CD4-positive, CD25-positive, alpha-beta regulatory T cell (primary cell): ENCODE data around the gene PNPO. TPM values are rescaled to one million over a fixed set of nuclear protein-coding genes. Genes with fewer than 3 reads are reported as not detected.

Experiments used
- ATAC-seq, 2 donors: fragments of 150-1000 bp; cut with Tn5 transposase; one replicate each; pipeline ENCODE4 v1.10.0; 2021; ENCODE audit warnings: low read depth in 2 of 2, moderate number of reproducible peaks in 2 of 2, moderate library complexity in 1 of 2
- DNase-seq, 3 donors: peaks; one replicate each; pipeline versions ENCODE4 v3.0.0 to v3.0.0-alpha.2; 2012 to 2022; ENCODE audit warnings: mixed read lengths in 1 of 3
- H3K27ac ChIP-seq: one replicate; pipeline ENCODE4 v1.7.0; 2013; ENCODE audit warnings: mild to moderate bottlenecking, low read length; ENCODE audit not compliant: insufficient read depth, poor library complexity, severe bottlenecking
- H3K27me3 ChIP-seq: one replicate; pipeline ENCODE4 v1.7.0; 2013; ENCODE audit warnings: low read length; ENCODE audit not compliant: control insufficient read depth, insufficient read depth
- H3K36me3 ChIP-seq: one replicate; pipeline ENCODE4 v1.7.0; 2013; ENCODE audit warnings: mild to moderate bottlenecking, low read length, moderate library complexity; ENCODE audit not compliant: control insufficient read depth, insufficient read depth
- H3K4me1 ChIP-seq: 2 replicates; pipeline ENCODE4 v1.7.0; 2013; ENCODE audit warnings: mild to moderate bottlenecking, low read length; ENCODE audit not compliant: insufficient read depth, control insufficient read depth, poor library complexity, severe bottlenecking
- H3K4me3 ChIP-seq: one replicate; pipeline ENCODE4 v1.7.0; 2013; ENCODE audit warnings: low read depth, mild to moderate bottlenecking, low read length, moderate library complexity
- H3K9me3 ChIP-seq, 2 experiments: 1 replicate in 1 of 2; 2 replicates in 1 of 2; pipeline ENCODE4 v1.7.0; 2013; ENCODE audit warnings: low read length in 2 of 2, mild to moderate bottlenecking in 1 of 2, moderate library complexity in 1 of 2; ENCODE audit not compliant: control insufficient read depth in 2 of 2
- H3K27ac Mint-ChIP-seq, 3 donors: one replicate each; pipeline ENCODE4 v1.8.0; 2020 to 2022; ENCODE audit warnings: mild to moderate bottlenecking in 3 of 3, mixed read lengths in 3 of 3, moderate library complexity in 2 of 3
- H3K27me3 Mint-ChIP-seq: one replicate; pipeline ENCODE4 v1.8.0; 2022; ENCODE audit warnings: mild to moderate bottlenecking, mixed read lengths
- H3K36me3 Mint-ChIP-seq: one replicate; pipeline ENCODE4 v1.8.0; 2020; ENCODE audit warnings: mixed read lengths
- H3K4me1 Mint-ChIP-seq, 4 donors: one replicate each; pipeline ENCODE4 v1.8.0; 2020 to 2022; ENCODE audit warnings: mixed read lengths in 4 of 4, mild to moderate bottlenecking in 1 of 4
- H3K4me3 Mint-ChIP-seq, 4 donors: one replicate each; pipeline ENCODE4 v1.8.0; 2020 to 2022; ENCODE audit warnings: mild to moderate bottlenecking in 4 of 4, mixed read lengths in 4 of 4, moderate library complexity in 3 of 4
- H3K9me3 Mint-ChIP-seq, 7 donors: one replicate each; pipeline ENCODE4 v1.8.0; 2020 to 2022; ENCODE audit warnings: mixed read lengths in 7 of 7, mild to moderate bottlenecking in 3 of 7, moderate library complexity in 2 of 7
- polyA plus RNA-seq, 4 donors: library from polyadenylated mRNA; unstranded; fragments of 300-500 nt; fragmentation: Illumina TruSeq; gene quantifications; one replicate each; pipeline ENCODE4 v1.2.3, GENCODE V29; 2021
- total RNA-seq: library from RNA; stranded (reverse); gene quantifications from one replicate; pipeline ENCODE4 v1.2.3, GENCODE V29; 2022

The PNPO gene
- total and polyA plus RNA-seq, 5 donors from 2014 or later, result 7.8 to 25.5 (median 18.9) TPM

- ATAC-seq (no peak), DNase-seq (no peak)
- no peaks in the 10 kb centered on the region for H3K4me1 Mint-ChIP-seq
- no peak overlapping the region for H3K4me3 Mint-ChIP-seq
- H3K27me3 Mint-ChIP-seq, result peaks cover 30% of the 10 kb centered on the region
- H3K27ac Mint-ChIP-seq, result no peak overlapping the region
- Histone ChIP-seq H3K36me3 (no peaks in the 10 kb centered on the region), H3K4me1 (no peaks in the 10 kb centered on the region), H3K4me3 (no peak overlapping the region), H3K27ac (no peak overlapping the region), H3K27me3 (peaks cover 4% of the 10 kb centered on the region), H3K9me3 (no peaks in the 10 kb centered on the region)
- no peaks in the 10 kb centered on the region for H3K9me3 Mint-ChIP-seq
- H3K36me3 Mint-ChIP-seq, result no peaks in the 10 kb centered on the region
These were observed 56.2 kb downstream of the PNPO start for GRCh38 chr17:47997586-47997985.

GRCh38 chr17:47998044-47998443 lies 56.7 kb downstream of the PNPO start:
- Histone ChIP-seq H3K27me3 (peaks cover 4% of the 10 kb centered on the region), H3K4me1 (no peaks in the 10 kb centered on the region), H3K36me3 (no peaks in the 10 kb centered on the region), H3K9me3 (no peaks in the 10 kb centered on the region), H3K27ac (no peak overlapping the region), H3K4me3 (no peak overlapping the region)
- Mint-ChIP-seq H3K27me3 (peaks cover 31% of the 10 kb centered on the region), H3K27ac (no peak overlapping the region), H3K4me3 (no peak overlapping the region), H3K36me3 (no peaks in the 10 kb centered on the region), H3K4me1 (no peaks in the 10 kb centered on the region), H3K9me3 (no peaks in the 10 kb centered on the region)
- ATAC-seq (no peak), DNase-seq (no peak)

Other genes with a start within 250 kb of the PNPO start
- 6.1 TPM for gene TBKBP1, start 247.4 kb upstream of the PNPO start, total RNA-seq
- under 1 TPM; 0.11 to 0.60 (median 0.51) TPM for gene TBKBP1, start 247.4 kb upstream of the PNPO start, polyA plus RNA-seq
- gene TBX21, start 208.3 kb upstream of the PNPO start, total RNA-seq, result 15.7 TPM
- 1 to 10 TPM; 3.8 to 8.5 (median 5.2) TPM for gene TBX21, start 208.3 kb upstream of the PNPO start, polyA plus RNA-seq
- gene OSBPL7, start 119.8 kb upstream of the PNPO start, total RNA-seq, result 46.1 TPM
- gene OSBPL7, start 119.8 kb upstream of the PNPO start, polyA plus RNA-seq, result 1 to 10 TPM; 2.1 to 5.1 (median 3.4) TPM
- gene MRPL10, start 110.0 kb upstream of the PNPO start, total RNA-seq, result 40.8 TPM
- 10 to 100 TPM; 47.2 to 58.8 (median 54.2) TPM for gene MRPL10, start 110.0 kb upstream of the PNPO start, polyA plus RNA-seq
- 0.20 TPM for gene LRRC46, start 109.9 kb upstream of the PNPO start, total RNA-seq
- under 1 TPM; 0.11 to 0.48 (median 0.21) TPM for gene LRRC46, start 109.9 kb upstream of the PNPO start, polyA plus RNA-seq
- gene SCRN2, start 100.3 kb upstream of the PNPO start, total RNA-seq, result 24.4 TPM
- 10 to 100 TPM; 15.9 to 30.9 (median 21.2) TPM for gene SCRN2, start 100.3 kb upstream of the PNPO start, polyA plus RNA-seq
- gene SP6, start 90.4 kb upstream of the PNPO start, total RNA-seq, result 0.17 TPM
- gene SP6, start 90.4 kb upstream of the PNPO start, polyA plus RNA-seq, result not detected
- gene SP2, start 45.3 kb upstream of the PNPO start, total RNA-seq, result 35.0 TPM
- gene SP2, start 45.3 kb upstream of the PNPO start, polyA plus RNA-seq, result 1 to 10 TPM; 6.2 to 7.5 (median 6.6) TPM
- not detected for gene PRR15L, start 16.3 kb downstream of the PNPO start, total RNA-seq
- gene PRR15L, start 16.3 kb downstream of the PNPO start, polyA plus RNA-seq, result under 1 TPM in 2 of 4 donors, not detected in 2; 0.19 to 0.36 TPM
- gene CDK5RAP3, start 29.5 kb downstream of the PNPO start, total RNA-seq, result 256 TPM
- 10 to 100 TPM; 68.9 to 83.4 (median 71.4) TPM for gene CDK5RAP3, start 29.5 kb downstream of the PNPO start, polyA plus RNA-seq
- 0.59 TPM for gene COPZ2, start 96.2 kb downstream of the PNPO start, total RNA-seq
- gene COPZ2, start 96.2 kb downstream of the PNPO start, polyA plus RNA-seq, result 1 to 10 TPM in 3 of 4 donors, under 1 TPM in 1; 0.55 to 4.1 (median 2.6) TPM
- gene NFE2L1, start 106.8 kb downstream of the PNPO start, total RNA-seq, result 41.0 TPM
- gene NFE2L1, start 106.8 kb downstream of the PNPO start, polyA plus RNA-seq, result 1 to 10 TPM; 6.7 to 9.9 (median 7.3) TPM
- 19.0 TPM for gene CBX1, start 159.9 kb downstream of the PNPO start, total RNA-seq
- gene CBX1, start 159.9 kb downstream of the PNPO start, polyA plus RNA-seq, result 10 to 100 TPM; 13.9 to 22.7 (median 15.5) TPM
- 15.8 TPM for gene SNX11, start 166.2 kb downstream of the PNPO start, total RNA-seq
- gene SNX11, start 166.2 kb downstream of the PNPO start, polyA plus RNA-seq, result 10 to 100 TPM; 15.1 to 22.8 (median 21.7) TPM